Measurements from ENCODE around the gene CACNB4.

CACNB4 gene

GRCh38 chr2:151855111-151855510, 243.7 kb downstream of the CACNB4 start:
- ChIA-PET POLR2A (no interaction called here), CTCF (no interaction called here)
- no peak for DNase-seq (ENCODE audit: extremely low spot score)
- TF ChIP-seq LEF1 (IDR thresholded peaks at IDR 0.05; ENCODE audit: borderline replicate concordance) (no peak), HDGF (IDR thresholded peaks at IDR 0.05; ENCODE audit: borderline replicate concordance) (no peak)

- POLR2A ChIA-PET: interaction anchor here (0.7 kb wide), 1 partner anchor 25 kb away, joined by 3 read pairs; the partner anchor contains the start of gene ARL5A
- TF ChIP-seq HDGF (IDR thresholded peaks at IDR 0.05; ENCODE audit: borderline replicate concordance) (no peak), SP1 (IDR thresholded peaks at IDR 0.05) (no peak), FOXA1 (IDR thresholded peaks at IDR 0.05) (no peak), ZNF384 (IDR thresholded peaks at IDR 0.05) (no peak), FOXK2 (IDR thresholded peaks at IDR 0.05) (no peak), L3MBTL2 (conservative IDR thresholded peaks at IDR 0.05) (no peak), NFRKB (IDR thresholded peaks at IDR 0.05) (no peak), FOXM1 (IDR thresholded peaks at IDR 0.05; ENCODE audit: borderline replicate concordance) (no peak), LEF1 (IDR thresholded peaks at IDR 0.05; ENCODE audit: borderline replicate concordance) (no peak), BHLHE40 (IDR thresholded peaks at IDR 0.05; ENCODE audit: borderline replicate concordance) (no peak)
- no peak for DNase-seq (ENCODE audit: extremely low spot score)
- CTCF ChIA-PET: interaction anchor here (0.7 kb wide), 1 partner anchor 146 kb away, joined by 5 read pairs; no protein-coding TSS in a partner anchor
Observed at GRCh38 chr2:151853070-151853758, 245.6 kb downstream of the CACNB4 start.

- POLR2A ChIA-PET: interaction anchor here (1.1 kb wide), 1 partner anchor 24 kb away, joined by 3 read pairs; the partner anchor contains the start of gene ARL5A
- no peak for DNase-seq (ENCODE audit: extremely low spot score)
- TF ChIP-seq HDGF (IDR thresholded peaks at IDR 0.05; ENCODE audit: borderline replicate concordance) (no peak), FOXK2 (IDR thresholded peaks at IDR 0.05) (no peak), TARDBP (IDR thresholded peaks at IDR 0.05) (no peak), ZNF384 (IDR thresholded peaks at IDR 0.05) (no peak), CTBP1 (IDR thresholded peaks at IDR 0.05; ENCODE audit: borderline replicate concordance) (no peak), BHLHE40 (IDR thresholded peaks at IDR 0.05; ENCODE audit: borderline replicate concordance) (no peak), FOXA1 (IDR thresholded peaks at IDR 0.05) (no peak), NFRKB (IDR thresholded peaks at IDR 0.05) (no peak), SP1 (IDR thresholded peaks at IDR 0.05) (no peak), PKNOX1 (IDR thresholded peaks at IDR 0.05) (no peak), ELF4 (IDR thresholded peaks at IDR 0.05) (no peak), SUZ12 (IDR thresholded peaks at IDR 0.05) (no peak), L3MBTL2 (conservative IDR thresholded peaks at IDR 0.05) (no peak), LEF1 (IDR thresholded peaks at IDR 0.05; ENCODE audit: borderline replicate concordance) (no peak), FOXM1 (IDR thresholded peaks at IDR 0.05; ENCODE audit: borderline replicate concordance) (no peak), ARNT (IDR thresholded peaks at IDR 0.05) (no peak)
- CTCF ChIA-PET: no interaction called here
Observed at GRCh38 chr2:151852260-151853069, 246.4 kb downstream of the CACNB4 start.

GRCh38 chr2:151851761-151852160, 247.1 kb downstream of the CACNB4 start:
- DNase-seq (ENCODE audit: extremely low spot score): peak; percentile 35
- TF ChIP-seq FOXM1 (IDR thresholded peaks at IDR 0.05; ENCODE audit: borderline replicate concordance) (no peak), LEF1 (IDR thresholded peaks at IDR 0.05; ENCODE audit: borderline replicate concordance) (no peak), FOXA1 (IDR thresholded peaks at IDR 0.05) (no peak), ARNT (IDR thresholded peaks at IDR 0.05) (no peak), L3MBTL2 (conservative IDR thresholded peaks at IDR 0.05) (no peak), TARDBP (IDR thresholded peaks at IDR 0.05) (no peak), FOXK2 (IDR thresholded peaks at IDR 0.05) (no peak), SP1 (IDR thresholded peaks at IDR 0.05) (no peak), NFRKB (IDR thresholded peaks at IDR 0.05) (no peak), SUZ12 (IDR thresholded peaks at IDR 0.05) (no peak), BHLHE40 (IDR thresholded peaks at IDR 0.05; ENCODE audit: borderline replicate concordance) (no peak), PKNOX1 (IDR thresholded peaks at IDR 0.05) (no peak)
- POLR2A ChIA-PET: interaction anchor here (1.1 kb wide), 1 partner anchor 24 kb away, joined by 3 read pairs; the partner anchor contains the start of gene ARL5A
- CTCF ChIA-PET: no interaction called here

GRCh38 chr2:151849413-151850010, 249.3 kb downstream of the CACNB4 start:
- TF ChIP-seq BHLHE40 (IDR thresholded peaks at IDR 0.05; ENCODE audit: borderline replicate concordance): no peak
- no peak for TF ChIP-seq FOXK2 (IDR thresholded peaks at IDR 0.05)
- no peak for TF ChIP-seq SUZ12 (IDR thresholded peaks at IDR 0.05)
- no peak for TF ChIP-seq LEF1 (IDR thresholded peaks at IDR 0.05; ENCODE audit: borderline replicate concordance)
- TF ChIP-seq PKNOX1 (IDR thresholded peaks at IDR 0.05): no peak
- ChIA-PET CTCF (interaction anchor here (1.1 kb wide), 1 partner anchor 176 kb away, joined by 3 read pairs; no protein-coding TSS in a partner anchor), POLR2A (interaction anchor here (0.9 kb wide), 1 partner anchor 21 kb away, joined by 3 read pairs; the partner anchor contains the start of gene ARL5A)
- DNase-seq (ENCODE audit: extremely low spot score): no peak

All from HEK293T (cell line).